Lung microvascular endothelial cell (primary cell): ENCODE results near the gene TMTC2. TPM values are rescaled to one million over a fixed set of nuclear protein-coding genes. Genes with fewer than 3 reads are reported as not detected.
"Not testable (repeated sequence)": the region's sequence is repeated elsewhere in the genome, so short reads cannot be mapped to it uniquely, and the experiment has no call there.

Source experiments
- DNase-seq, 2 donors: peaks; one replicate each; pipeline versions ENCODE4 v3.0.0 to v3.0.0-alpha.2; 2010; ENCODE audit warnings: low read depth in 2 of 2
- total RNA-seq: library from RNA; depleted of rRNA; stranded (reverse); fragments of >200 nt; gene quantifications from 2 replicates; pipeline ENCODE4 v1.2.1, GENCODE V29; 2014

The TMTC2 gene
- total RNA-seq, 1 donor from 2014 or later, result 13.9 TPM

GRCh38 chr12:82725741-82726140, 39.0 kb downstream of the TMTC2 start:
- DNase-seq, result no peak

GRCh38 chr12:82727886-82728285, 41.2 kb downstream of the TMTC2 start:
- no peak for DNase-seq

- DNase-seq, result no peak
These were observed 42.0 kb downstream of the TMTC2 start for GRCh38 chr12:82728710-82729109.

- no peak for DNase-seq
These were observed 44.3 kb downstream of the TMTC2 start for GRCh38 chr12:82730953-82731459.

- DNase-seq, result peak in 1 of 2 donors; percentile 21
These were observed 53.7 kb downstream of the TMTC2 start for GRCh38 chr12:82740129-82741000.

GRCh38 chr12:82745063-82745674, 58.5 kb downstream of the TMTC2 start:
- DNase-seq, result no peak

GRCh38 chr12:82745807-82746206, 59.1 kb downstream of the TMTC2 start:
- no peak for DNase-seq

- peak in 1 of 2 donors; percentile 53 for DNase-seq
These were observed 60.0 kb downstream of the TMTC2 start for GRCh38 chr12:82746668-82747067.

GRCh38 chr12:82749015-82749414, 62.3 kb downstream of the TMTC2 start:
- DNase-seq, result no peak

- no peak for DNase-seq
These were observed 68.2 kb downstream of the TMTC2 start for GRCh38 chr12:82754856-82755255.

- no peak for DNase-seq
These were observed 69.6 kb downstream of the TMTC2 start for GRCh38 chr12:82756303-82756702.

GRCh38 chr12:82757059-82757458, 70.4 kb downstream of the TMTC2 start:
- DNase-seq, result no peak

- no peak for DNase-seq
These were observed 71.0 kb downstream of the TMTC2 start for GRCh38 chr12:82757656-82758055.

GRCh38 chr12:82758749-82759330, 72.1 kb downstream of the TMTC2 start:
- DNase-seq, result peak in 1 of 2 donors; percentile 56

- DNase-seq, result no peak
These were observed 73.7 kb downstream of the TMTC2 start for GRCh38 chr12:82760423-82760822.

GRCh38 chr12:82765206-82765605, 78.5 kb downstream of the TMTC2 start:
- not testable (repeated sequence) for DNase-seq

GRCh38 chr12:82765971-82766705, 79.4 kb downstream of the TMTC2 start:
- no peak for DNase-seq

- no peak for DNase-seq
These were observed 88.0 kb downstream of the TMTC2 start for GRCh38 chr12:82774666-82775065.

- DNase-seq, result no peak
These were observed 93.8 kb downstream of the TMTC2 start for GRCh38 chr12:82780517-82780916.

GRCh38 chr12:82781309-82781997, 94.7 kb downstream of the TMTC2 start:
- DNase-seq, result no peak

GRCh38 chr12:82783435-82783834, 96.7 kb downstream of the TMTC2 start:
- DNase-seq, result no peak
